Sigmoid colon (tissue), 7 donors: Measurements from ENCODE around the gene TTLL11. TPM values are rescaled to one million over a fixed set of nuclear protein-coding genes. Genes with fewer than 3 reads are reported as not detected.

Source experiments
- DNase-seq: peaks from one replicate; pipeline ENCODE4 v3.0.0-alpha.2; 2019
- H3K27ac ChIP-seq, 4 donors: fragments of 200-600 bp; sonication (generic); one replicate each; pipeline ENCODE4 v1.5.1; 2016 to 2019; ENCODE audit warnings: mild to moderate bottlenecking in 1 of 4
- H3K27me3 ChIP-seq, 3 donors: fragments of 200-600 bp; sonication (generic); one replicate each; pipeline ENCODE4 v1.5.1; 2019; ENCODE audit warnings: mild to moderate bottlenecking in 1 of 3
- H3K36me3 ChIP-seq, 4 donors: fragments of 200-600 bp; sonication (generic); one replicate each; pipeline ENCODE4 v1.5.1; 2016 to 2019
- H3K4me1 ChIP-seq, 4 donors: fragments of 200-600 bp; sonication (generic); one replicate each; pipeline ENCODE4 v1.5.1; 2017 to 2019
- H3K4me3 ChIP-seq, 4 donors: fragments of 200-600 bp; sonication (generic); one replicate each; pipeline ENCODE4 v1.5.1; 2017 to 2019; ENCODE audit warnings: mild to moderate bottlenecking in 2 of 4, moderate library complexity in 1 of 4
- H3K9me3 ChIP-seq, 4 donors: fragments of 200-600 bp in 3 of 4; sonication (generic) in 3 of 4; one replicate each; pipeline versions ENCODE4 v1.5.1 to v1.6.1; 2013 to 2019
- EP300 ChIP-seq, 4 donors: sonication (generic); formaldehyde crosslinking; IDR thresholded peaks; one replicate each; pipeline ENCODE4 v1.6.1; 2017; ENCODE audit warnings: antibody characterized with exemption in 4 of 4
- POLR2A ChIP-seq, 2 donors: fragments of 450-650 bp; IDR thresholded peaks; one replicate each; pipeline ENCODE4 v1.6.1; 2016; ENCODE audit warnings: antibody characterized with exemption in 2 of 2, mild to moderate bottlenecking in 2 of 2, moderate library complexity in 2 of 2
- POLR2AphosphoS5 ChIP-seq, 4 donors: sonication (generic); formaldehyde crosslinking; IDR thresholded peaks; one replicate each; pipeline ENCODE4 v1.6.1; 2017; ENCODE audit warnings: antibody characterized with exemption in 4 of 4
- WGBS, 2 donors: extraction: QIAGEN DNeasy Blood & Tissue Kit; methylation state at CpG; one replicate each; pipeline ENCODE4 v1.1.7; 2013; 5-methylcytosine and 5-hydroxymethylcytosine counted together
- intact Hi-C: fragments of 100-400 bp; cut with DNase I; formaldehyde crosslinking; loops from one replicate; pipeline ENCODE4 v1.15.1; 2023
- polyA plus RNA-seq, 3 donors: library from polyadenylated mRNA; stranded (reverse); fragments of 200-250 nt; gene quantifications; one replicate each; pipeline ENCODE4 v1.2.3, GENCODE V29; 2013
- total RNA-seq, 4 donors: library from RNA; depleted of rRNA; stranded (reverse); fragments of >200 nt; gene quantifications; one replicate each; pipeline ENCODE4 v1.1.0, GENCODE V29; 2016
- TF ChIP-seq, protein P1 (sequence below), 4 experiments: fragments of 450-650 bp in 3 of 4; fragments of 200-600 bp in 1 of 4; IDR thresholded peaks; one replicate each; pipeline ENCODE4 v1.5.1; 2016 to 2019; ENCODE audit warnings: antibody characterized with exemption in 4 of 4, mild to moderate bottlenecking in 3 of 4, moderate library complexity in 2 of 4
- donor health status: healthy with polysubstance abuse.
- donor health status: Bipolar disorder and iron deficiency.
- donor health status: healthy.

The TTLL11 gene
- total and polyA plus RNA-seq, 7 donors: 4.2 to 40.7 (median 27.6) TPM

DNA sequence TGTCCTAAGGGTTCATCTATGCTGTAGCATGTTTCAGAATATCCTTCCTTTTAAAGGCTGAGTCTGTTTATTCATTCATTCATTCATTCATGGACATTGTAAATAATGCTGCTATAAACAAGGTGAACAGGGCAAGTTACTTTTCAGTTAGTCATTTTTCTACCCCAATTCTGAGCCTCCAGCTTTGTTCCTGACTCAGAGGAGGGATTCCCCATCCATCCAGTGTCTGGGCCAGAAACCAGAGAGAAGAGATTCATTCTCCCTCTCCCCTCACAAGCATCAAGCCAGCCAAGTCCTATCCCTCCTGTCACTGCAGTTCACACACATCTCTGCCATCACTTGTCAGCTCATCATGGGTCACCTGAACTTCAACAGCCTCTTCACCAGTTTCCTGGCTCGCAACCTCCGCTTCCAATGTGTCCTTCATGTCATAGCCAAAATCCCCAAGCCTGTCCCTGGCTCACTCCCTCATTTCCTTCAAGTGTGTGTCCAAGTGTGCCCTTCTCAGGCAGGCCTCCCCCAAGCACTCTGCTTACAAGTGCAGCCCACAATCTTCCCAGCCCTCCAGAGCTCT is 203.0 kb downstream of the TTLL11 start:
- Histone ChIP-seq H3K9me3 (no peaks in the 10 kb centered on the region), H3K36me3 (no peaks in the 10 kb centered on the region), H3K27me3 (no peaks in the 10 kb centered on the region), H3K27ac (no peak overlapping the region), H3K4me1 (no peaks in the 10 kb centered on the region), H3K4me3 (no peak overlapping the region)
- 95 to 96% methylated on average over 2 of the region's 2 CpGs for WGBS, 2 donors
- intact Hi-C loops: loop anchor here (10.0 kb wide), 1 partner anchor 195 kb away; no protein-coding TSS in a partner anchor
- no peak for TF ChIP-seq POLR2AphosphoS5 (IDR thresholded peaks at IDR 0.05)
- TF ChIP-seq POLR2A (IDR thresholded peaks at IDR 0.05): no peak
- DNase-seq: no peak

DNA sequence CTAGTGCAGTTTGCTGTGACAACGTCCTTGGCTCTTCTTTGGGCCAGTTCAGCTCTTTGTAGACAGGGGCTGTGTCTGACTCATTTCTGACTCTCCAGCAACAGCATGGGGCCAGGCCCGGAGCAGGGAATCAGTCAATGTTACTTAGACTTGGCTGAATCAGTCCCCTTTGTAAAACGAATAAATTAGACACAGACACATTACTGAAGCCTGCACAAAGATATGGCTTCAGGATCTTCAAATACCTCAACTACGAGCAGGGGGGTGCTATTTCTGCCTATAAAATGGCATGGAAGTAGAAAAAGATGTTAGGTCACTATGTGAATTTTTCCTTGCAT is 204.7 kb downstream of the TTLL11 start:
- no peak for TF ChIP-seq POLR2A (IDR thresholded peaks at IDR 0.05)
- TF ChIP-seq POLR2AphosphoS5 (IDR thresholded peaks at IDR 0.05): no peak
- intact Hi-C loops: no loop called here
- 60 to 80% methylated on average over 4 of the region's 4 CpGs for WGBS, 2 donors
- no peaks in the 10 kb centered on the region for H3K9me3 ChIP-seq
- no peaks in the 10 kb centered on the region for H3K4me1 ChIP-seq
- H3K27ac ChIP-seq: no peak overlapping the region
- H3K4me3 ChIP-seq: no peak overlapping the region
- H3K27me3 ChIP-seq: no peaks in the 10 kb centered on the region
- H3K36me3 ChIP-seq: no peaks in the 10 kb centered on the region
- DNase-seq: no peak

DNA sequence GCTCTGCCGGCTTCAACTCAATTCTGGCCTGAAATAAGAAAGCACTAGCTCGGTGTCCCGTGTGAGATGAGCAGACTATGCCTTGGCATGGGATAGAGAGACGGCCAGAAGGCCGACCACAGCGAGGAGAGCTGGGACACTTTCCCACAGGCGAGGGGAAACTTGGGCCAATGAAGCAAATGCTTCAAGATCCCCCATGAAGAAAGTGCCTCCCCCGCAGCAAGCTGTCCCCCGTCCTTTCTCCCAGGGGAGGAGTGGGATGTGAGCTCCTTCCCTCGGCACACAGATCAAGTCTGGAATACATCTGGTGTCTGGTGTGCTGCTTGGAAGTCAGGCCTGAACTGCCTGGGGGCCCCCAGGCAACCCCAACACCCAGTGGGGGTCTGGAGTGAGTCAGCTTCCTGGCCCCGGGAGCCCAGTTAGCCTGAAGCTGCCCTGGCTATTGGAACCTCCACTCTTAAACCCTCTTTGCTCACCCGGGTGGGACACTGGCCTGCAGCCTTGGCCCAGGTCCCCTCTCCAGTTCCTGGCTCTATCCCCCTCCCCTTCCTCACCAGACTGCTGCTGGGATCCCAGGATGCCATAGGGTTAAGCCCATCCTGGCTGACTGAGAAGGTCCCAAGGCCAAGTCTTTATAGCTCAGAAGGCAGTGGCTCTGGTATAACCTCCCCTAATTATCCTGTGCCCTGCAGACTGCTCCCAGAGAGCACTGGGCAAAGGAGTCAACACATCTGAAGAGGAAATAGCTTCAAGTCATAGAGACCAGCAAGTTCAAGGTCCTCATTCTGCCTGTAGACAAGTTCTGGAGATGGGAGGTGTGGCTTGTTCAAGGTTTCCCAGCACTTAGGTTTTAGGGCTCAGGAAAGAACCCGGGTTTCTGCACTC is 205.3 kb downstream of the TTLL11 start:
- no peak overlapping the region for H3K4me3 ChIP-seq
- H3K36me3 ChIP-seq: no peaks in the 10 kb centered on the region
- intact Hi-C loops: no loop called here
- no peak overlapping the region for H3K27ac ChIP-seq
- WGBS, 2 donors: 81 to 85% methylated on average over 13 of the region's 13 CpGs
- no peak for TF ChIP-seq EP300 (IDR thresholded peaks at IDR 0.05)
- TF ChIP-seq POLR2AphosphoS5 (IDR thresholded peaks at IDR 0.05): no peak
- no peak for TF ChIP-seq POLR2A (IDR thresholded peaks at IDR 0.05)
- TF ChIP-seq, protein P1, sequence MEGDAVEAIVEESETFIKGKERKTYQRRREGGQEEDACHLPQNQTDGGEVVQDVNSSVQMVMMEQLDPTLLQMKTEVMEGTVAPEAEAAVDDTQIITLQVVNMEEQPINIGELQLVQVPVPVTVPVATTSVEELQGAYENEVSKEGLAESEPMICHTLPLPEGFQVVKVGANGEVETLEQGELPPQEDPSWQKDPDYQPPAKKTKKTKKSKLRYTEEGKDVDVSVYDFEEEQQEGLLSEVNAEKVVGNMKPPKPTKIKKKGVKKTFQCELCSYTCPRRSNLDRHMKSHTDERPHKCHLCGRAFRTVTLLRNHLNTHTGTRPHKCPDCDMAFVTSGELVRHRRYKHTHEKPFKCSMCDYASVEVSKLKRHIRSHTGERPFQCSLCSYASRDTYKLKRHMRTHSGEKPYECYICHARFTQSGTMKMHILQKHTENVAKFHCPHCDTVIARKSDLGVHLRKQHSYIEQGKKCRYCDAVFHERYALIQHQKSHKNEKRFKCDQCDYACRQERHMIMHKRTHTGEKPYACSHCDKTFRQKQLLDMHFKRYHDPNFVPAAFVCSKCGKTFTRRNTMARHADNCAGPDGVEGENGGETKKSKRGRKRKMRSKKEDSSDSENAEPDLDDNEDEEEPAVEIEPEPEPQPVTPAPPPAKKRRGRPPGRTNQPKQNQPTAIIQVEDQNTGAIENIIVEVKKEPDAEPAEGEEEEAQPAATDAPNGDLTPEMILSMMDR (IDR thresholded peaks at IDR 0.05): no peak
- H3K27me3 ChIP-seq: no peaks in the 10 kb centered on the region
- no peaks in the 10 kb centered on the region for H3K4me1 ChIP-seq
- no peaks in the 10 kb centered on the region for H3K9me3 ChIP-seq
- no peak for DNase-seq

DNA sequence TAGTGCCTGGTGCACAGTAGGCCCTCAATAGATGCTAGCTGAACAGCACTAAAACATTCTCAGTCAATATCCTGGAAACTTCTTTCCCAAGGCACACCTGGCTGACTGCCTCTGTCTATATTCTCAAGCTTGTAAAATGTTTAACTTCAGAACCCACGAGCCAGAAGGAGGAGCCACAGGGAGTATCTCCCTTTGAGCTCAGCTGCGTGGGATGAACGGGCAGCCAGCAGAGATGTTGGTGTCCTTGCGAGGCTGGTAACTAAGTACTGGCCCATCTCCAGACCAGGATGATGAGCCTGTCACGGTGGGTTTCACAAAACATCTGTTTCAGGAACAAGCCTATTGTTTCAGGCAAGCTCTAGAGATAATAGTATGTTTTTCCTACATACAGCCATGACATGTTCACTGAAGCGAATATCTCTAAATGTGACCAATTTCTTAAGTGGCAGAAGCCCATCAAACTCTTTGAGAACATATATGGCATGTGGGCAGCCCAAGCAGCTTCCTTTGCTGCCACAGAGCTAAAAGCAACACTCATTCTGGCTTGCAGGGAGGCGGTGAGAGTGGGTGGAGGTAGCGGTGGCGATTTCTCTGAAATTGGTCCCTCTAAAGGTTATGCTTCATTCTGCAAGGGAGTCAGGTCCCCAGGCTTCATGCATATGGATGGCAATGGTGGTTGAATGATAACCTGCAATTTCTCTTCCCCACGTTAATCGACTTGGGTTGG is 206.2 kb downstream of the TTLL11 start:
- Histone ChIP-seq H3K36me3 (no peaks in the 10 kb centered on the region), H3K27ac (no peak overlapping the region), H3K4me1 (no peaks in the 10 kb centered on the region), H3K27me3 (no peaks in the 10 kb centered on the region), H3K9me3 (no peaks in the 10 kb centered on the region), H3K4me3 (no peak overlapping the region)
- TF ChIP-seq POLR2A (IDR thresholded peaks at IDR 0.05) (no peak), POLR2AphosphoS5 (IDR thresholded peaks at IDR 0.05) (no peak)
- TF ChIP-seq, protein P1 (IDR thresholded peaks at IDR 0.05): no peak
- no peak for DNase-seq
- intact Hi-C loops: no loop called here
- WGBS, 2 donors: 64 to 78% methylated on average over 11 of the region's 11 CpGs

DNA sequence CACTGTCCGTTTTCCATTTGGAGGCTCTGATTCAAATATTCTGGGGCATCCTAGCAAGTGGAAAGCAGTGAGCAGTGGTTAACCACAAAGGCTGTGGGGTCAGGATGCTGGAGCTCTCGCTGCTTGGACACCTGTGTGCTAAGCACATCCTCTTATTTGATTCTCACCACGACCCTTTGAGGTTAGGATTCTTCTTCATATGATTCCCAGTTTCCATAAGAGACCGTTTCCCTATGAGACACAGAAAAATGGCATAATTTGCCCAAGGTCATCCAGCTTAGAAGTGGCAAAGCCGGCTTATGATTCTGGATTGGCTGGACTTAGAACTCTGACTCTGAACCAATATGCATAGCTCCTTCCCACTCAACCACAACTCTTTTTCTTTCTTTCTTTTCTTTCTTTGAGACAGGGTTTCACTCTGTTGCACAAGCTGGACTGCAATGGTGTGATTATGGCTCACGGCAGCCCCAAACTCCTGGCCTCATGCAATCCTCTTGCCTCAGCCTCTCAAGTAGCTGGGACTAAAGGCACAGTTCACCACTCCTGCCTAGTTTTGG is 207.7 kb downstream of the TTLL11 start:
- Histone ChIP-seq H3K36me3 (no peaks in the 10 kb centered on the region), H3K27ac (no peak overlapping the region), H3K9me3 (no peaks in the 10 kb centered on the region), H3K4me1 (no peaks in the 10 kb centered on the region), H3K27me3 (no peaks in the 10 kb centered on the region), H3K4me3 (no peak overlapping the region)
- no peak for DNase-seq
- WGBS, 2 donors: 68 to 80% methylated on average over 6 of the region's 6 CpGs
- no peak for TF ChIP-seq POLR2A (IDR thresholded peaks at IDR 0.05)
- TF ChIP-seq, protein P1 (IDR thresholded peaks at IDR 0.05): no peak
- no peak for TF ChIP-seq POLR2AphosphoS5 (IDR thresholded peaks at IDR 0.05)
- no peak for TF ChIP-seq EP300 (IDR thresholded peaks at IDR 0.05)
- intact Hi-C loops: no loop called here
